GM12873 (cell line): ENCODE data around the gene PSIP1.

Experiments
- TF ChIP-seq, protein P1 (sequence below): IDR thresholded peaks from 2 replicates; pipeline ENCODE4 v1.5.1; 2012; ENCODE audit warnings: low read depth, mild to moderate bottlenecking, moderate library complexity, low read length, control low read depth; ENCODE audit not compliant: insufficient read depth; ENCODE audit errors: missing control alignments

Gene PSIP1

DNA sequence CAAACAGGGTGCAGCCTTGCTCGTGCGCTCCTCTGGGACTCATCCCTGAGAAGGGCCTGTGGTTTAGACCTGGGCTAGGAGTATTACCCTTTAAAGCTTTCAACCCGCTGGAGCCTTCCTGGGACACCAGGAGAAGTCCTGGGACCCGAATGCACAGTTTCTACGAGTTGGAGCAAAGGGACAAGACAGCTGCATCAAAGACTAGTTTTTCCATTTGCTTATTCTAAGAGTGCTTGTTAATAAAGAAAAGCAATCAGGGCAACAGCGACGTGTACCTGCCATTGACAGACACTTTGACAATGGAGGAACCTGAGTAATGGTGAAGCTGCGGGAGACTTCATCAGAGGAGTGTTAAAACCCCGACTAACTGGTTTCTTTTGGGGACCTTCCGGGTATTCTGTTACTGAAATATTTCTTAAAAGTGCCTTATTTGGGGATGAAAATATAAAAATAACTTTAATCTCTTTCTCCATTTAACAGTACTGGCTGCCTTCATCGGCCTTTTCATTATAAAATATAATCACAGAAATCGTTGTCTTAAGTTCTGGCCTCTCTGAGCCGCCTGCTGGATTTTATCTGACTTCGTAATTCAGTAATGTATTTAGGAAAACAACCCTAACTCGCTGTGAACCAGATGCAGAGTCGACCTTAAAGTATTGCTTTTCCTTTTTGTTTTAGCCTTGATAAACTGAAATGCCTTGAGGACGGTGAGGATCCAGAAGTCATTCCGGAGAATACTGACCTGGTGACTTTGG lies 87.4 kb downstream of the PSIP1 start:
- TF ChIP-seq, protein P1, sequence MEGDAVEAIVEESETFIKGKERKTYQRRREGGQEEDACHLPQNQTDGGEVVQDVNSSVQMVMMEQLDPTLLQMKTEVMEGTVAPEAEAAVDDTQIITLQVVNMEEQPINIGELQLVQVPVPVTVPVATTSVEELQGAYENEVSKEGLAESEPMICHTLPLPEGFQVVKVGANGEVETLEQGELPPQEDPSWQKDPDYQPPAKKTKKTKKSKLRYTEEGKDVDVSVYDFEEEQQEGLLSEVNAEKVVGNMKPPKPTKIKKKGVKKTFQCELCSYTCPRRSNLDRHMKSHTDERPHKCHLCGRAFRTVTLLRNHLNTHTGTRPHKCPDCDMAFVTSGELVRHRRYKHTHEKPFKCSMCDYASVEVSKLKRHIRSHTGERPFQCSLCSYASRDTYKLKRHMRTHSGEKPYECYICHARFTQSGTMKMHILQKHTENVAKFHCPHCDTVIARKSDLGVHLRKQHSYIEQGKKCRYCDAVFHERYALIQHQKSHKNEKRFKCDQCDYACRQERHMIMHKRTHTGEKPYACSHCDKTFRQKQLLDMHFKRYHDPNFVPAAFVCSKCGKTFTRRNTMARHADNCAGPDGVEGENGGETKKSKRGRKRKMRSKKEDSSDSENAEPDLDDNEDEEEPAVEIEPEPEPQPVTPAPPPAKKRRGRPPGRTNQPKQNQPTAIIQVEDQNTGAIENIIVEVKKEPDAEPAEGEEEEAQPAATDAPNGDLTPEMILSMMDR, result no peak

- TF ChIP-seq, protein P1, result no peak
These were observed 88.2 kb downstream of the PSIP1 start, which contains the start of gene SNAPC3 for GRCh38 chr9:15422372-15423230. Gene SNAPC3, plus strand, starts transcription at chr9:15422876. Its CDS starts 4 bp downstream, at chr9:15422880.

DNA sequence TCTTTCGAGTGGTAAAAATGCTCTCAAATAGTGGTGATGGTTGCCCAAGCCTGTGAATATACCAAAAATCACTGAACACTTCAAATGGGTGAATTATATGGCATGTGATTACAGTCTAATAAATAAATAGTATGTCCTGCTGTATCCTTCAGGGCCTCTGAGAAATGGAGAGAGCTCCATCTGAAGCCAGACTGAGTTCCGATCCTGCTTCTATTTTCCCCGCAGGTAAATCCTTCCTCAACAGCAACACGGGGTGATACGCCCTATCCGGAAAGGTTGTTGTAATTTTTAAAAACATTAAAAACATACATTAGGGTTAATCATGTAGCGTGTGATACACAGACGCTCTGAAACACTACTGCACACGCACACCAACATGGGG lies 88.8 kb downstream of the PSIP1 start:
- TF ChIP-seq, protein P1, result no peak

- TF ChIP-seq, protein P1, result no peak
These were observed 89.2 kb downstream of the PSIP1 start for GRCh38 chr9:15421532-15421931.

DNA sequence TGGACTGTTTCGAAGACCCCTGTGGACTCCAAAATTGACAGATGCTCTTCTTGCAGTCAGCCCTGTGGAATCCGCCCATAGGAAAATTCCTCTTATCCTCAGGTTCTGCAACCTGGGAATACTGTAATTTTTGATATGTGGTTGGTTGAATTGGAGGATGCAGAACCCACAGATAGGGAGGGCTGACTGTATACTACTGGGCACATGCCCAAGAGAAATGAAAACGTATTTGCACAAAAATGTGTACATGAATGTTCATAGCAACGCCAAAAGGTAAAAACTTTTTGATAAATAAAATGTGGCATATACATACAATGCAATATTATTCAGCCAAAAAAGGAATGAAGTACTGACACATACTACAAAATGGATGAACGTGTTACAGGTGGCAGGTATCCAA lies 90.0 kb downstream of the PSIP1 start:
- TF ChIP-seq, protein P1, result no peak

DNA sequence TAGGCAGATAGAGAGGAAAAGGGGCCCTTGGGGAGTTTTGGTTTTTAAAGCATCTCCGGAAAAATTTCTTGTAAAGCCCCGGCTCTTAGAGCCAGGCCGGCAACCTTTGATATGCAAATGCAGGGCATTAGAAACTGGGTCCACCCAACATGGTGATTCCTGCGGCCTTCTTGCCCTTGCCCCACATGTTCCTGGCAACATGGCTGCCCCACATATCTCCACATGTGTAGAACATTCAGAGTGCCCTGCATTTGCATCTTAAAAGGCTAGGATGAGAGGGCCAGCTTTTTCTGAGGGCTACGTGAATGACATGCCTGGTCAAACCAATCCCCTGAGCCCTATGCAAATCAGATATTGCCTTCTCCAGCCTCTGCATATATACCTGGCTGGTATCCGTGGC lies 93.1 kb downstream of the PSIP1 start:
- TF ChIP-seq, protein P1, result no peak

- TF ChIP-seq, protein P1, result peak; percentile 42
These were observed 93.9 kb downstream of the PSIP1 start for GRCh38 chr9:15416880-15417279.
